Activated CD4-positive, alpha-beta T cell treated with anti-CD3 and anti-CD28 coated beads, Interleukin-2, amount 50 U/mL, for 1 hour (primary cell): ENCODE measurements around the gene ZNF74.
A peak's percentile ranks its signal among the peaks of the same experiment; 100 is the strongest.
"Not testable (repeated sequence)": the region's sequence is repeated elsewhere in the genome, so short reads cannot be mapped to it uniquely, and the experiment has no call there.

Experiments
- DNase-seq: peaks from one replicate; pipeline ENCODE4 v3.0.0-alpha.2; 2020

Gene ZNF74

DNA sequence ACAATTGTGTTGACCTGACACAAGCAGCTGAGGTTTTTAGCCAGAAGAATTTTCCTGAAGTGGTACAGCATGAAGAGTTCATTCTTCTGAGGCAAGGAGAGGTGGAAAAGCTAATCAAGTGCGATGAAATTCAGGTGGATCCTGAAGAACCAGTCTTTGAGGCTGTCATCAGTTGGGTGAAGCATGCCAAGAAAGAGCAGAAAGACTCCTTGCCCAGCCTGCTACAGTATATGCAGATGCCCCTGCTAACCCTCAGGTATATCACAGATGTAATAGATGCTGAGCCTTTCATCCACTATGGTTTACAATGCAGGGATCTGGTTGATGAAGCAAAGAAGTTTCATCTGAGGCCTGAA, 56.6 kb downstream of the ZNF74 start:
- no peak for DNase-seq

GRCh38 chr22:20451129-20451778, 57.3 kb downstream of the ZNF74 start:
- DNase-seq = not testable (repeated sequence)

DNA sequence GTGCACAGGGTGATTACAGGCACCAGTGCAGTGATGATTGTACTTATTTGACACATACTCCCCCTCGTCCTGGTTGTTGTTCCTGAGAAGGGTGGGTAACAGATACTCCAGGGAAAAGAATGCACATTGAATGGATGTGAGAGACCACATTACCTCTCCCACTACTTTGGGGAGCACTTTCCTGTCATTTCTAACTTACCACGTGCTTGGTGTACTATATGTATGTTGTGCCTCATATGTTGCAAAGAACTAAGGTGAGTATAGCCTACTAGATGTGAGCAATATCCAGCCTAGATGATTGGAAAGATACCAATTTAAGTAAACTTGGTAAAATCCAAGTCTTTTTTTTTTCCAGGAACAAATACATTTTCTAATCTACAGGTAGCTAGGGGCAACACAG, 58.0 kb downstream of the ZNF74 start:
- no peak for DNase-seq

GRCh38 chr22:20453222-20453621, 59.3 kb downstream of the ZNF74 start:
- DNase-seq = no peak

DNA sequence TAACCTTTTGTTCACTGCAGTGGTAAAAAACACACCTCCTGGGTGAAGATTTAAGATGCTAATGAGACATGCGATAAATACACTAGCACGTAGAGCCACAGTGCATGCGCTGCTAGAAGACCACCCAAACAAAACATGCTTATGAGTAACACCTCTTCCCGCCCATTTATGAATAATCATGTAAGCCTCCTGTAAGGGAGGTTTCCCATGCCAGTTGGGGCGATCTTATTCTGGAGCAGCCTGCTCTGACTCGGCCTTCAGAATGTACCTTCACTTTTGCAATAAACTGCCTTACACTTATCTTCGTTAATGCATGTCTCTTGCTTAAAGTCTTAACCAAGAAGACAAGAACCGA, 61.7 kb downstream of the ZNF74 start:
- no peak for DNase-seq

GRCh38 chr22:20456064-20456721, 62.2 kb downstream of the ZNF74 start:
- peak; percentile 73 for DNase-seq

DNA sequence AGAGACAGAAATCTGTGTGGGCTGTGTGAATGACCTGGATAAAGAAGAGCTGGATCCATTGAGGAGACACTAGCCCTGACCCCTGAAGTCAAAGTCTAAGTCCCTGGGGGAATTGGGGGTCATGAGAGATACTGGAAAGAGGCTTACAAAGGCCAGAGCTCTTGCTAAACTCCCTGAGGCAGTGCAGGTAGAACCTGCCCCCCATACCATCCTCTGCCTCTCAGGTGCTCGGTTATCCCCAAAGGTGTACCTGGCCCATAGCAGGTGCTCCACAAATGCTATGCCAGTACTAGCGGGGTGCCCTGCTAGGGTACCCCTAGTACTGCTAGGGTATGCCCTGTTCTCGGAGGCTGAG, 62.7 kb downstream of the ZNF74 start:
- no peak for DNase-seq

- no peak for DNase-seq
Measured at GRCh38 chr22:20457506-20458240, 63.7 kb downstream of the ZNF74 start.
